ENCODE results near the gene FBXL12.

DNA sequence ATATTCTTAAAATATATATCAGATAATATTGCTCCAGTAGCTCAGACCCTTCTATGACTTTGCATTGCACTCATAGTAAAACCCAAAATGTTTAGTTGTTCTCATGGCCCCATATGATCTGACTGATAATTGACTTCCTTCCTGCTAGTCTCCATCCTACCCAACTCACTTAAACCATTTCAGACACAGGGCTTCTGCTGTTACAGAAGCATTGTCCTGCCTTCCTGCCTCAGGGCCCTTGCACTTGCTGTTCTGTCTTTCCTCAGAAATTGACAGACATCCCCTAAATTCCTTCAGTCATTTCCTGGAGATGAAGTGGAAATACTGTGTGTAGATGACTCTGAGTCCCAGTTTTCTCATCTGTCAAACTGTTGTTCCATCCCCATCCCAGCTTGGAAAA, 19.7 kb downstream of the FBXL12 start:
- TF ChIP-seq, protein P1, sequence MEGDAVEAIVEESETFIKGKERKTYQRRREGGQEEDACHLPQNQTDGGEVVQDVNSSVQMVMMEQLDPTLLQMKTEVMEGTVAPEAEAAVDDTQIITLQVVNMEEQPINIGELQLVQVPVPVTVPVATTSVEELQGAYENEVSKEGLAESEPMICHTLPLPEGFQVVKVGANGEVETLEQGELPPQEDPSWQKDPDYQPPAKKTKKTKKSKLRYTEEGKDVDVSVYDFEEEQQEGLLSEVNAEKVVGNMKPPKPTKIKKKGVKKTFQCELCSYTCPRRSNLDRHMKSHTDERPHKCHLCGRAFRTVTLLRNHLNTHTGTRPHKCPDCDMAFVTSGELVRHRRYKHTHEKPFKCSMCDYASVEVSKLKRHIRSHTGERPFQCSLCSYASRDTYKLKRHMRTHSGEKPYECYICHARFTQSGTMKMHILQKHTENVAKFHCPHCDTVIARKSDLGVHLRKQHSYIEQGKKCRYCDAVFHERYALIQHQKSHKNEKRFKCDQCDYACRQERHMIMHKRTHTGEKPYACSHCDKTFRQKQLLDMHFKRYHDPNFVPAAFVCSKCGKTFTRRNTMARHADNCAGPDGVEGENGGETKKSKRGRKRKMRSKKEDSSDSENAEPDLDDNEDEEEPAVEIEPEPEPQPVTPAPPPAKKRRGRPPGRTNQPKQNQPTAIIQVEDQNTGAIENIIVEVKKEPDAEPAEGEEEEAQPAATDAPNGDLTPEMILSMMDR (IDR thresholded peaks at IDR 0.05; ENCODE audit: low read depth, low read length) = no peak
- TF ChIP-seq EZH2phosphoT487 (IDR thresholded peaks at IDR 0.05; ENCODE audit: low read depth) = no peak

Data from OCI-LY3 (cell line).